SH-SY5Y (cell line): ENCODE measurements around the gene CCNYL1.

Source experiments
- GATA2 ChIP-seq: IDR thresholded peaks from 2 replicates; pipeline ENCODE4 v1.6.1; 2011; ENCODE audit warnings: mild to moderate bottlenecking, low read depth, low read length
- GATA3 ChIP-seq: IDR thresholded peaks from 2 replicates; pipeline ENCODE4 v1.6.1; 2011; ENCODE audit warnings: low read depth, mild to moderate bottlenecking, low read length, moderate library complexity

CCNYL1 gene

DNA sequence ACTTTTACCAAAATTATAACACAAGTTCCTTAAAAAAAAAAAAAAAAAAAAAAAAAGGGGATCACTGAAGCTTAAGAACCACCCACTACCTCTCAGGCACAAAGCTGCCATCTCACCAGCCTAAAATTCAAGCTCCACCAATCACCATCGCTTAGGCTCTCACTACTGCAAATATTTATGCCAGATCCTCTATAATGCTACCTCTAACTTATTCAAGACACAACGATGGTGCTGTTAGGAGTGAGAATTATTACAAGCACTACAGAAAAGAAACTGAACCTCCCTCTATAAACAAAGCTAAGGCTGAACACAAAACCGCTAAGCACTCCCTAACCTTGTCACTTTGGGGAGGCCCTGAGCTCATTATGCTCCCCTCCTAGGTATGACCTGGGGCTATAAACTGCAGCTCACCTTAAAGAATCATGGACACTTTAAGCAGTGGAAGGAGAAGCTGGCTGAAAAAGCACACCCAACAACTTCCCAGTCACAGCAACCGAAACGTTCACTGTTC lies 54.7 kb downstream of the CCNYL1 start:
- TF ChIP-seq GATA2 = no peak
- TF ChIP-seq GATA3 = no peak

DNA sequence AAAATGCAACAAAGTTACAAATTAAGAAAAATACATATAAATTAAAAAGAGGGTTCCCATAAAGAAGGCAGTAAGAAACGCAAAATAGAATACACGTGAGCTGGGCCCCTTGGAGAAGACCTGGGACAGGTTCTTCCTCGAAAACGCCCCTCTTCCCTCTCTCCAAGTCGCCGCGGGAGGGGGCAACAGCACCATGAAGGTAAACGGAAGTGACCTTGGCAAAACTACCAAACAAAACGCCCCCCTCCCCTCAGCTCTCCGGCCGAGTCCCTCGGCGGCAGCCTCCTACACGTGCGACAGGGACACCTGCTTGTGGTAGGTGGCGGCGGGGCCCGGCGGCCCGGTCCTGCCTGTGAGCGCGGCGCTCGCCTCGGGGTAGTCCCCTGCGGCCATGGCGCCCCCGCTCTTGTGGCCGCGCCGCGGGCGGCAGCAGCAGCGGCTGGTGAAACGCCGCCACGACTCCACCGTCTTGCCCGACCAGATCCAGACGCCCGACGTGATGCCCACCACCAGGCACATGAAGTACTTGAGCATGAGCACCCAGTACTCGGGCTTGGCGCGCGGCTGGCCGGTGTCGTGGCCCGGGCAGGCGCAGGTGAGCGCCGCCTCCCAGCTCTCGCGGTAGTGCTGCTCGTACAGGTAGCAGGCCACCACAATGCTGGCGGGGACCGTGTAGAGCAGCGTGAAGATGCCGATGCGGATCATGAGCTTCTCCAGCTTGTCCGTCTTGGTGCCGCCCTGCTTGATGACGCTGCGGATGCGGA lies 55.4 kb downstream of the CCNYL1 start:
- no peak for TF ChIP-seq GATA3
- no peak for TF ChIP-seq GATA2

DNA sequence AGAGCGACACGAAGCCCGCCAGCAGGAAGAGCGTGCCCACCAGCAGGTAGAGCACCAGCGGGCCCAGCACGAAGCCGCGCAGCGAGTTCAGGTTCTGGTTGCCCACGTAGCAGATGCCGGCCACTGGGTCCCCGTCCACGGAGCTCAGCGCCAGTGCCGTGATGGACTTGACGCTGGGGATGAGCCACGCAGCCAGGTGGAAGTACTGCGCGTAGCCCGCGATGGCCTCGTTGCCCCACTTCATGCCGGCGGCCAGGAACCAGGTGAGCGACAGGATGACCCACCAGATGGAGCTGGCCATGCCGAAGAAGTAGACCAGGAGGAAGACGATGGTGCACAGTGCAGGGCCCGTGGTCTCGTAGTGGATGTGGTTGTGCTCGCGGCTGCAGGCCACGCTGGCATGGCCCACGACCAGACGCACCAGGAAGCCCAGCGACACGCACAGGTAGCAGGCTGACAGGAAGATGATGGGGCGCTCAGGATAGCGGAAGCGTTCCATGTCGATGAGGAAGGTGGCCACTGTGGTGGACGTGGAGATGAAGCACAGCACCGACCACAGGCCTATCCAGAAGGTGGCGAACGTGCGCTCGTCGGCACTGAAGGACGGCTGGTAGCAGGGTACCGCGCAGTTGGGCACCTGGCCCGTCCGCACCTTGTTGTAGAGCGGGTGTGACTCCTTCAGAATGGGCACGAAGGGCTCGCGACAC lies 56.2 kb downstream of the CCNYL1 start:
- TF ChIP-seq GATA2 (no peak), GATA3 (no peak)

DNA sequence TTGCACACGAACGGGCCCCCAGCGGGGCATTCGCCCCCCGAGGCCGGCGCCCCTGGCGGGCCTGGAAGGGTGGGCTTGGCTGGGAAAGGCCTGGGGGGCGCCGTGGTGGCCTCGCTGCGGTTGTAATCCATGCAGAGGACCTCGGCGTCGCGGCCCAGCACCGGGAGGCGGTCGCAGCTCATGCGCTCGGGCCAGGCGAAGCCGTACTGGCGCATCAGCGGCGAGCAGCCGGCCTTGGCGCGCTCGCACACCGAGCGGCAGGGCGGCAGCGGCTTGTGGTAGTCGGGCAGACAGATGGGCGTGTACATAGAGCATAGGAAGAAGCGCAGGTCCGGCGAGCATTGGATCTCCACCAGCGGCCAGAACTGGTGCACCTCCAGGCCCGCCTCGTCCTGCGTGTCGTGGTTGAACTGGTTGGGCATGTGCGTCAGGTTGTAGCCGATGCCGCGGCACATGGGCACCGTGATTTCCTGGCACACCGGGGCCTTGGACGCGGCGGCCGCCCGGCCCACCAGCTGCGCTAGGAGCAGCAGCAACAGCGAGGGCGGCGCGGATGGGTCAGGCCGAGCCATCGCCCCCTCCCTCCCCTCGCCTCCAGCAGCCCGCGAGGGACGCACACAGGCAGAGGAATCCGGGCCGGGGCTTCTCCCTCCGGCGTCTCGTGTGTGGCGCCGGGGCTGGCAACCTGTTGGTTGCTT lies 56.9 kb downstream of the CCNYL1 start:
- TF ChIP-seq GATA2 (no peak), GATA3 (no peak)

DNA sequence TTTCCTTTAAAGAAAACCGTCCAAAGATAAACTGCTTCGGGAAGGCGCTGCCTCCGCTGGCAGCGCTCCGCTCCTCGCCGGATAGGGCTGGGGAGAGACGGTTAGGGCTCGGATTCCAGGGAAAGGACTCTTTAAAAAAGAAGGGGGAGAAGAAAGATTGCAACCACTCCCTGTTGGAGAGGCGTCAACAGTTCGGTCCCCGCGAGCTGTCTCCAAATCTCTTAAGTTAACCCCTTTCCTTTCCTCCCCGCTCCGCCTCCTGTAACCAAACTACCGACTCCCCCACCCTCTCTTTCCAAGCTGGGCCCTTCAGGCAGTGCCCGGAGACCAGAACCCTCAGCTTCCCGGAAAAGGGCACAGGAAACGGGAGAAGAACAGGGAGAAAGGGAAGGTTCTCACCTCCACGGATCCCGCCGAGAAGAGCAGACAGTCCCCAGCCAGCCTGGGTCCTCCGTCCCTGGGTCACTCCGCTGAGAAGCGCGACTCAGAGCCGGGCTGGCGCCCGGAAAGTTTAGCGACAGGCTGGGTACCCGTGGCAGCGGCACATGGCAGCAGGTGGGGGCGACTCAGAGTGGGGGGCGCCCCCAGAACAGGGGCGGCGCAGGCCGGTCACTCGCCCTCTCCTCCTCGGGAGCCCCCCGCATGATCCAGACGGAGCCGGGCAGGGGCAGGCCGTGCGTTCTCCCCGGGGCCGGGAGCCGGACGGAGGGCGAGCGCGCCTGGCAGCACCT lies 57.6 kb downstream of the CCNYL1 start:
- no peak for TF ChIP-seq GATA3
- no peak for TF ChIP-seq GATA2

DNA sequence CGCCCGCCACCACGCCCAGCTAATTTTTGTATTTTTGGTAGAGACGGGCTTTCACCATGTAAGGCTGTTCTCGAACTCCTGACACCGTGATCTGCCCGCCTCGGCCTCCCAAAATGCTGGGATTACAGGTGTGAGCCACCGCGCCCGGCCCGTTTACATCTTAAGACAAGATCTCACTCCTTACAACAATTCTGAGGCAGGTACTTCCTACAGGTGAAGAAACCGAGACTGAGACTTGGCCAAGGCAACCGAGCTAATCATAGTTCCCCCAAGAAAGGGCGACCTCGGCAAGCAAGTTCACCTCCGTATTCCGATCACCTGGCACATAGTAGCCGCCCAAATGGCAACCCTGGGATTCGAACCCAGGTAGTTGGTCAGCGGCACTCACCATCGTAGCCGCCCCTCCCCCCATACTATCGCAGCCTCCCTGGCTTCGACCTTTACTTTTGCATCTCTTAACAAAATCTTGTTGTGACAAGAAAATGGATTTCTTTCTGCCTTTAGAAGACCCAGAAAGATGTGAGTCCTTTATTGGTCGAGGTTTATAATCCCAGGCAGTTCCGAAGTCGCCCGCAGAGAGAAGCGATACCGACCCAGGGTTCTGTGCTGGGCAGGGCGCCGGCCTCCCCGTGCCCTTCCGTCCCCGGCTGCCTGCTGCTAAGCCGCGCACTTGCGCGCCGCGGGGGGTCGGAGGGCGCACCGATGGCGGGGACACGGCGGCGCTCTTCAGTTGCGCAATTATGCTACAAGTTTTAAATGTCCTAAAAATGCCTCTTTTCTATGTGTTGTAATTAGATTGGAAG lies 59.4 kb downstream of the CCNYL1 start:
- no peak for TF ChIP-seq GATA2
- no peak for TF ChIP-seq GATA3

DNA sequence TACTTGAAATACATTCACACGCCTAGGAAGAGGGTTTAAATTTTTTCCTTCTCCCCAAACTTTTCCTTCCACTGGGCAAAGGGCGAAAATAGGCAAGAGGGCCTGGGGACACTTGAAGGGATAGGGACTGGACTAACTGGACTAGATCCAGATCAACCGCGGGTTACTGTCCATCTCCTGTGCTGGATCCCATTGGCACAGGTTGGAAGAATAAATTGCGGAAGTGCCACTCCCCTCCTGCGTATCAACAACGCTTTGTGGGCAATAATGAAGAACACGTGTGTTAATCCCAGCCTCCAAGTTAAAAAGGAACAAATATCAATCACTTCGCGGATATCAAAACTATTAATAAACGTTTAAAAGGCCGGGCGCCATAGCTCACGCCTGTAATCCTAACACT lies 60.0 kb downstream of the CCNYL1 start:
- TF ChIP-seq GATA3 = no peak
- no peak for TF ChIP-seq GATA2

DNA sequence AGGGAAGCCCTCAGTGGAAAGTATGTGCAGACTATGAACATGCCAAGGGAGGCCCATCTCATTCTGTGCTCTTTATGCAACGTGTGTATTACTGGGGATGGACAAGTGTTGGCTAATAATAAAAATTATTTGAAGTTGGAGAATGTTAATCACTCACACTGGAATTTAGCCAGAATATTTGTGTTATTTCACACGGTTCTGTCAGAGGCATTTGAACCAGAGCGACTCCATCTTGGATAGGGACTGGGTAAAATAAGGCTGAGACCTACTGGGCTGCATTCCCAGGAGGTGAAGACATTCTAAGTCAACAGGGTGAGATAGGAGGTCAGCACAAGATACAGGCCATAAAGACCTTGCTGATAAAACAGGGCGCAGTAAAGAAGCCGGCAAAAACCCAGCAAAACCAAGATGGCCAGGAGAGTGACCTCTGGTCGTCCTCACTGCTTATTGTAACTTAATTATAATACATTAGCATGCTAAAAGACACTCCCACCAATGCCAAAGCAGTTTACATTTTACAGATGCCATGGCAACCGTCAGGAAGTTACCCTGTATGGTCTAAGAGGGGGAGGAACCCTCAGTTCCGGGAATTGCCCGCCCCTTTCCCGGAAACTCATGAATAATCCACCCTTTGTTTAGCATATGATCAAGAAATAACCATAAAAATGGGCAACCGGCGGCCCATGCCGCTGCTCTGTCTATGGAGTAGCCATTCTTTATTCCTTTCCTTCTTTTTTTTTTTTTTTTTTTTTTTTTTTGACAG lies 60.8 kb downstream of the CCNYL1 start:
- TF ChIP-seq GATA3 = no peak
- TF ChIP-seq GATA2 = no peak

DNA sequence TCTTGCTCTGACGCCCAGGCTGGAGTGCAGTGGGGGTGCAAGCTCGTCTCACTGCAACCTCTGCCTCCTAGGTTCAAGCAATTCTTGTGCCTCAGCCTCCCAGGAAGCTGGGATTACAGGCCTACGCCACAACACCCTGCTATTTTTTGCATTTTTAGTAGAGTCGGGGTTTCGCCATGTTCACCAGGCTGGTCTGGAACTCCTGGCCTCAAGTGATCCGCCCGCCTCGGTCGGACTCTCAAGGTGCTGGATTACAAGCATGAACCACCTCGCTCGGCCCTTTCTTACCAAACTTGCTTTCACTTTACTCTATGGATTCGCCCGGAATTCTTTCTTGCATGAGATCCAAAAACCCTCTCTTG lies 61.4 kb downstream of the CCNYL1 start:
- TF ChIP-seq GATA3 (no peak), GATA2 (no peak)

DNA sequence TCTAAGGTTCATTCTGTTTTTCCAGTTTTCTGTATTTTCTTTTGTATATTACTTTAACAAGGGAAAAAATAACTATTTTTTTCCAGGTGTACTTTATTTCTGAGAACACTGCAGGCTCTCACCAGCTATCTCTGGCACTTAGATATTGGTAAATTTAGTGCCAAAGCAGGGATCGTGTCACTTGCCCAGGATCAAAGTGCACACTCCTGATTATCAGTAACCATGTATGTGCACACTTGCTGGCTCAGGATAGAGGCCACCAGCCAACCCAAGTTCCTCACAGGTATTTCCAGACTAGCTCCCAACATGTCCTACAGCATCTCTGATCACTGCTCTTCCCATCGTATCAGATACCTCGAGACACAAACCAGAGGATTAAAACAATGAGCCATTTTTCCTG lies 64.0 kb downstream of the CCNYL1 start:
- TF ChIP-seq GATA3 (no peak), GATA2 (no peak)

DNA sequence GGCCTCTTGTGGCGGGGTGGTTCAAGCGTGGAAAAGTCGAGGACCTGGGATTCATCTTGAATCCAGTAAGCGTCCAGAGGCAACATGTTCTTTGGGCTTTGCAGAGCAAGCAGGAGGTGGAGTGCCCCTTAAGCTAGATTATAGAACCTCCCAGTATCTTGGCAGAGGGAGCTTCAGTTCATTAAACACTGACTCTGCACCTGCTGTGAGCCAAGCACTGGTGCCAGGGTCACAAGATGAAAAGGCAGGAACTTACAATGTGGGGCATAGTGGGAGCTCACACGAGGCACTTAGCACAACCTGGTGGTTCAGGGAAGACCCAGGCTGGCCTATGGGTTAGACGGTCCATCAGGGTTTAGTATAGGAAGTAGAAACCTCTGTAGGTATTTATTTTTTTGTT lies 65.7 kb downstream of the CCNYL1 start:
- TF ChIP-seq GATA3 = no peak

DNA sequence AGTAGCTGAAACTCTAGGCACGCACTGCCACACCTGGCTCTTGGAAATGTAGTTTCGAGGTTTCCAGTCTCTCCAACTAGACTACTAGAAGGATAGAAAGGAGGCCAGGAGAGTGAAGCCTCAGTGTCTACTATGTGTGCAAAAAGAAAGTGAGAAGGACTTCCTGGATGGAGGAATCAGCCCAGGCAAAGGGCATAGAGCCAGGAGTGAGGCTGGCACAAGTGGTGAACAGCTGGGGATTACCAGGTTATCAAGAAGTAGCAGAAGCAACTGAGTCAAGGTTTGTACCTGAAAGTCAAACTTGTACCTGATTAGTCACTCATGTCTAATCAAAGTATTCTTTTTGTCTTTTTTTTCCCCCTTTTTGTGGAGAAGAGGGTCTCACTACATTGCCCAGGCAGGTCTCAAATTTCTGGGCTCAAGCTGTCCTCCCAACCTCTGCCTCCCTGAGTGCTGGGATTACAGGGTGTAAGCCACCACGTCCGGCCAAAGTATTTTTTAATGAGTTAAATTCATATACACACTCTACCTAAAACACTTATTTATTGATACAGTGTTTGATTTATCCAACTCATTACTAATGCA lies 67.0 kb downstream of the CCNYL1 start:
- TF ChIP-seq GATA2 (no peak), GATA3 (no peak)

DNA sequence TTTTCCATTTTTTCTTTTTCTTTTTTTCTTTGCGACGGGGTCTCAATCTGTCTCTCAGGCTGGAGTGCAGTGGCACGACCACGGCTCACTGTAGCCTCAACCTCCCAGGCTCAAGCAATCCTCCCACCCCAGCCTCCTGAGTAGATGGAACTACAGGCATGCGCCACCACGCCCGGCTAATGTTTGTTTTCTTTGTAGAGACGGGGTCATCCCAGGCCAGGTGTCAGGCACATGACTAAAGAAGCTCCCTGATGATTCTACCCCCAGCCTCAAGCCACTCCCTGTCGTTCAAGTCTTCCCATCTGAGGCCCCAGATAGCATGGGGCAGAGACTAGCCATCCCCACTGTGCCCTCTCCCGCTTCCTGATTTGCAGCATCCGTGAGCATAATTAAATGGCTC lies 68.1 kb downstream of the CCNYL1 start:
- TF ChIP-seq GATA3 (no peak), GATA2 (no peak)
